Measurements from ENCODE around the gene TMCC3.

DNA sequence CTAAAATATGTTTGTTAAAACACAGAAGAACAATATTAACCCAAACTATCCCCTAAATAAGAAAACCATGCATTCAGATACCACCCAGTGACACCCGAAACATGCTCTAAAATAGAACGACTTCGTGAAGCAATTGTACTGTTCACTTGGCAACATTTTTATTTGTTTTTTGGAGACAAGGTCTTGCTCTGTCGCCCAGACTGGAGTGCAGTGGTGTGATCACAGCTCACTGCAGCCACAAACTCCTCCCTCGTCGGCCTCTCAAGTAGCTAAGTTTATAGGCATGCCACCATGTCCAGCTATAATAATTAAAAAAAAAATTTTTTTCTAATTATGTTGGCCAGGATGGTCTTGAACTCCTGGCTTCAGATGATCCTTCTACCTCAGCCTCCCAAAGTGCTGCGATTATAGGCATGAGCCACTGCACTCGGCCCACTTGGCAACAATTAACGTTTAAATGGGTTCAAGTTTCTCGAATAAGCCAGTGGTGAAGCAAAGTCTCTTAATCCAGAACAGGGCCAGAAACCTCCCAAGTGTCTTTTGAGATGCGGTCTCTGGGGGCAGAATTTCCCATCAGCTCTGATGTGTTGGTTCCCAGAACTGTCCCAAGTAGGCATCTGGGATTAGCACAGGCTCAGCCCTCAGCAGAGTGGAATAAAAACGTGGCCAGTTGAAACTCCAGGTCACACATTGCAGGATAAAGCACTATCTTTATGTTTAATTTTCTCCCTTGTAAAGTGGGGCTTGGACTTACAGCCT, 74.5 kb downstream of the TMCC3 start:
- TF ChIP-seq, protein P1, sequence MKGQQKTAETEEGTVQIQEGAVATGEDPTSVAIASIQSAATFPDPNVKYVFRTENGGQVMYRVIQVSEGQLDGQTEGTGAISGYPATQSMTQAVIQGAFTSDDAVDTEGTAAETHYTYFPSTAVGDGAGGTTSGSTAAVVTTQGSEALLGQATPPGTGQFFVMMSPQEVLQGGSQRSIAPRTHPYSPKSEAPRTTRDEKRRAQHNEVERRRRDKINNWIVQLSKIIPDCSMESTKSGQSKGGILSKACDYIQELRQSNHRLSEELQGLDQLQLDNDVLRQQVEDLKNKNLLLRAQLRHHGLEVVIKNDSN (CRISPR knock-in tag; IDR thresholded peaks at IDR 0.05): no peak
- TF ChIP-seq, protein P2, sequence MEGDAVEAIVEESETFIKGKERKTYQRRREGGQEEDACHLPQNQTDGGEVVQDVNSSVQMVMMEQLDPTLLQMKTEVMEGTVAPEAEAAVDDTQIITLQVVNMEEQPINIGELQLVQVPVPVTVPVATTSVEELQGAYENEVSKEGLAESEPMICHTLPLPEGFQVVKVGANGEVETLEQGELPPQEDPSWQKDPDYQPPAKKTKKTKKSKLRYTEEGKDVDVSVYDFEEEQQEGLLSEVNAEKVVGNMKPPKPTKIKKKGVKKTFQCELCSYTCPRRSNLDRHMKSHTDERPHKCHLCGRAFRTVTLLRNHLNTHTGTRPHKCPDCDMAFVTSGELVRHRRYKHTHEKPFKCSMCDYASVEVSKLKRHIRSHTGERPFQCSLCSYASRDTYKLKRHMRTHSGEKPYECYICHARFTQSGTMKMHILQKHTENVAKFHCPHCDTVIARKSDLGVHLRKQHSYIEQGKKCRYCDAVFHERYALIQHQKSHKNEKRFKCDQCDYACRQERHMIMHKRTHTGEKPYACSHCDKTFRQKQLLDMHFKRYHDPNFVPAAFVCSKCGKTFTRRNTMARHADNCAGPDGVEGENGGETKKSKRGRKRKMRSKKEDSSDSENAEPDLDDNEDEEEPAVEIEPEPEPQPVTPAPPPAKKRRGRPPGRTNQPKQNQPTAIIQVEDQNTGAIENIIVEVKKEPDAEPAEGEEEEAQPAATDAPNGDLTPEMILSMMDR (IDR thresholded peaks at IDR 0.05): no peak
- TF ChIP-seq ZNF416 (CRISPR knock-in tag; IDR thresholded peaks at IDR 0.05): no peak
